ENCODE data around the gene TYMS.

Gene TYMS

DNA sequence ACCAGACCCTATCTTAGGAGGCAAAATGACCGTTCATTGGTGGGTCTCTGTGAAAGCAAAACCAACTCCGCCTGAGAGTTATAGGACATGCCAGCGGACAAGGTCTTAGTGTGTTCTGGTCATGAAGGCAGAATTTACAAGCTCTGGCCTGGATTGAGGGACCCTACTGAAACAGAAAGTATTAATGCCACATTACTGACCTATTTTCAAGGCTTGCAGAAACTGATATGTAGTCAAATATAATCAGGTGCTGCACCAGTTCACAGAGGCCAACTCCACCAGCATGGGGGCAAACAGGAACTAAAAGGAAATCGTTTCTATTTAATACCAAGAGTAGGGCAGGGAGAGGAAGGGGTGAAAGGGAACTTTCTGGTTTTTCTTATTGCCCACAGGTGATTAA lies 19.7 kb downstream of the TYMS start:
- peaks cover 48% of the 10 kb centered on the region for H3K36me3 ChIP-seq (ENCODE audit: insufficient read depth, low read length)
- H2AFZ ChIP-seq (ENCODE audit: low read length): no peak overlapping the region
- H3F3A ChIP-seq (ENCODE audit: low read depth): peaks cover under 1% of the 10 kb centered on the region; the same call in 1 of the 2 replicates
- H3K4me3 ChIP-seq (ENCODE audit: low read length, poor library complexity, severe bottlenecking): no peak overlapping the region
- H3K4me2 ChIP-seq (ENCODE audit: low read depth, low read length, poor library complexity, severe bottlenecking): peak overlapping the region; percentile 35
- H3K79me2 ChIP-seq (ENCODE audit: insufficient read depth, low read length): no peaks in the 10 kb centered on the region; the same call in 1 of the 2 replicates
- peaks cover 8% of the 10 kb centered on the region for H4K20me1 ChIP-seq (ENCODE audit: insufficient read depth, low read length, poor library complexity, severe bottlenecking)
- no peaks in the 10 kb centered on the region for H3K9me2 ChIP-seq (replicated peaks; ENCODE audit: low read depth, low read length)
- TF ChIP-seq, protein P1, sequence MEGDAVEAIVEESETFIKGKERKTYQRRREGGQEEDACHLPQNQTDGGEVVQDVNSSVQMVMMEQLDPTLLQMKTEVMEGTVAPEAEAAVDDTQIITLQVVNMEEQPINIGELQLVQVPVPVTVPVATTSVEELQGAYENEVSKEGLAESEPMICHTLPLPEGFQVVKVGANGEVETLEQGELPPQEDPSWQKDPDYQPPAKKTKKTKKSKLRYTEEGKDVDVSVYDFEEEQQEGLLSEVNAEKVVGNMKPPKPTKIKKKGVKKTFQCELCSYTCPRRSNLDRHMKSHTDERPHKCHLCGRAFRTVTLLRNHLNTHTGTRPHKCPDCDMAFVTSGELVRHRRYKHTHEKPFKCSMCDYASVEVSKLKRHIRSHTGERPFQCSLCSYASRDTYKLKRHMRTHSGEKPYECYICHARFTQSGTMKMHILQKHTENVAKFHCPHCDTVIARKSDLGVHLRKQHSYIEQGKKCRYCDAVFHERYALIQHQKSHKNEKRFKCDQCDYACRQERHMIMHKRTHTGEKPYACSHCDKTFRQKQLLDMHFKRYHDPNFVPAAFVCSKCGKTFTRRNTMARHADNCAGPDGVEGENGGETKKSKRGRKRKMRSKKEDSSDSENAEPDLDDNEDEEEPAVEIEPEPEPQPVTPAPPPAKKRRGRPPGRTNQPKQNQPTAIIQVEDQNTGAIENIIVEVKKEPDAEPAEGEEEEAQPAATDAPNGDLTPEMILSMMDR (conservative IDR thresholded peaks at IDR 0.05; ENCODE audit: low read length): no peak
- no peak for TF ChIP-seq EZH2phosphoT487 (IDR thresholded peaks at IDR 0.05; ENCODE audit: borderline replicate concordance)
- no peak overlapping the region for H3K9ac ChIP-seq (ENCODE audit: low read depth, low read length, poor library complexity, severe bottlenecking)
- H3K9me3 ChIP-seq (ENCODE audit: insufficient read depth, low read depth, low read length): no peaks in the 10 kb centered on the region
- peaks cover 44% of the 10 kb centered on the region for H3K4me1 ChIP-seq (ENCODE audit: insufficient read depth, low read length, poor library complexity, severe bottlenecking)
- H3K27me3 ChIP-seq (ENCODE audit: insufficient read depth, low read length, poor library complexity, severe bottlenecking): no peaks in the 10 kb centered on the region

DNA sequence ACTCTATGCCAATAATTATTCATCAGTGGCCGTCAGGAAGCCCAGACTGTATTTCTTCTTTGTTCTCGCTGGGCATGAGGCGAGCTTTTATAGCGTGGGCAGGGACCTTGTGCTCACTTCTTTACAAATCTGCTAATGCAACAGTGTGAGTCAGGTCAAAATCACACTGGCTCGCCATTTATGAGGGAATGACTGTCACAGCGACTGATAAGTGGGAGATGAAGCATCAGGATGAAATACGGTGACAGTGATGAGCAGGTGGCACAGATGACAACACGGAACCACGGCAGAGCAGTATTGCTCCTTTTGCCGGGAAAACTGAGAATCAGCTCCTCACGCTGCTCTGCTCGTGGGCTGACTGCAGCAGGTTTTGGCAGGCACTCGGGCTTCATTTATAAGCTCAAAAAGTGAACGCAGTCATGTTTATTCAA lies 20.5 kb downstream of the TYMS start:
- peaks cover 40% of the 10 kb centered on the region for H3K36me3 ChIP-seq (ENCODE audit: insufficient read depth, low read length)
- no peak overlapping the region for H3K9ac ChIP-seq (ENCODE audit: low read depth, low read length, poor library complexity, severe bottlenecking)
- peak overlapping the region; percentile 35 for H3K4me2 ChIP-seq (ENCODE audit: low read depth, low read length, poor library complexity, severe bottlenecking)

DNA sequence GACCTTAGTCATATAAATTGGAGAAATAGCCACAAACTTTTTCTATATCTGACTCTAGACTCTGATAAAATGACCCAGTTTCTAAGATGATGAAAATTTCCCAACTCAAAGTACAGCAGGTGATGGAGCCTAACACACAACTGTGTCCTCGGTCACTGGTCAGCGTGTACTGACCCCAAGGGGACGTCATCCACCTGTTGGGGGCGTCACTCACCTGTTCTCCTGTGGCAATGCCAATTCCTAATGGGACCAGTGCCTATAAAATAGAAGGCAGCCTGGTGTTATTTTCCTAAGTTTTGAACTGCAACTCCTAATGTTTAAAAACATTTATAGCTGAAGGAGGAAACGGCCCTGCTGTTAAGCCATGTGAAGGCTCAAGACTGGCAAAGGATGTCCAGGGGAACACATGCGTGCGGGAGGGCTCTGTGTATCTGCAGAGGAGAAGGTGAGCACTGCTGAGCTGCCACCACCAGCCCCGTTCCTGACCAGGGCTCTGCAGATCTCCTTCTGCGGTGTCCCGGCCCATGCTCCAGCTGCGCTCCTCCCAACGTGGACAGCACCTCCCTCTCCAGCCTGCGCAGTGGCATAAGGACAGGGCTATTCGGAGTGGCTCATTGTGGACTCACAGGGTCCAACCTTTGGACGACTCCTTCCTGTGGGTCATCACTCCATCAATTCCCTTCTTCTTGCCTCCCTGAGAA lies 21.2 kb downstream of the TYMS start:
- no peak overlapping the region for H3K4me2 ChIP-seq (ENCODE audit: low read depth, low read length, poor library complexity, severe bottlenecking)
- no peak overlapping the region for H3K9ac ChIP-seq (ENCODE audit: low read depth, low read length, poor library complexity, severe bottlenecking)
- H3K79me2 ChIP-seq (ENCODE audit: insufficient read depth, low read length): no peaks in the 10 kb centered on the region; the same call in 1 of the 2 replicates
- H4K20me1 ChIP-seq (ENCODE audit: insufficient read depth, low read length, poor library complexity, severe bottlenecking): peaks cover 4% of the 10 kb centered on the region
- no peaks in the 10 kb centered on the region for H3K27me3 ChIP-seq (ENCODE audit: insufficient read depth, low read length, poor library complexity, severe bottlenecking)
- no peak for TF ChIP-seq EZH2phosphoT487 (IDR thresholded peaks at IDR 0.05; ENCODE audit: borderline replicate concordance)
- TF ChIP-seq, protein P1 (conservative IDR thresholded peaks at IDR 0.05; ENCODE audit: low read length): 0 out of 2 replicates have a peak, but pooled peaks have one; percentile 23
- H3K36me3 ChIP-seq (ENCODE audit: insufficient read depth, low read length): peaks cover 33% of the 10 kb centered on the region; the same call in 1 of the 2 replicates
- no peaks in the 10 kb centered on the region for H3K9me3 ChIP-seq (ENCODE audit: insufficient read depth, low read depth, low read length)
- H3F3A ChIP-seq (ENCODE audit: low read depth): peaks cover 6% of the 10 kb centered on the region; the same call in 1 of the 2 replicates
- no peak overlapping the region for H2AFZ ChIP-seq (ENCODE audit: low read length)
- peaks cover 59% of the 10 kb centered on the region for H3K4me1 ChIP-seq (ENCODE audit: insufficient read depth, low read length, poor library complexity, severe bottlenecking)
- H3K4me3 ChIP-seq (ENCODE audit: low read length, poor library complexity, severe bottlenecking): no peak overlapping the region
- H3K9me2 ChIP-seq (replicated peaks; ENCODE audit: low read depth, low read length): no peaks in the 10 kb centered on the region

More for the DNA sequence above, 20.5 kb downstream of the TYMS start:
- H4K20me1 ChIP-seq (ENCODE audit: insufficient read depth, low read length, poor library complexity, severe bottlenecking): peaks cover 8% of the 10 kb centered on the region
- H3K4me3 ChIP-seq (ENCODE audit: low read length, poor library complexity, severe bottlenecking): no peak overlapping the region
- no peaks in the 10 kb centered on the region for H3K9me3 ChIP-seq (ENCODE audit: insufficient read depth, low read depth, low read length)
- no peaks in the 10 kb centered on the region for H3K9me2 ChIP-seq (replicated peaks; ENCODE audit: low read depth, low read length)
- H3K4me1 ChIP-seq (ENCODE audit: insufficient read depth, low read length, poor library complexity, severe bottlenecking): peaks cover 52% of the 10 kb centered on the region
- H3K79me2 ChIP-seq (ENCODE audit: insufficient read depth, low read length): no peaks in the 10 kb centered on the region; the same call in 1 of the 2 replicates
- H3K27me3 ChIP-seq (ENCODE audit: insufficient read depth, low read length, poor library complexity, severe bottlenecking): no peaks in the 10 kb centered on the region
- no peak overlapping the region for H2AFZ ChIP-seq (ENCODE audit: low read length)
- H3F3A ChIP-seq (ENCODE audit: low read depth): peaks cover 3% of the 10 kb centered on the region; the same call in 1 of the 2 replicates
- TF ChIP-seq EZH2phosphoT487 (IDR thresholded peaks at IDR 0.05; ENCODE audit: borderline replicate concordance): no peak
- TF ChIP-seq, protein P1 (conservative IDR thresholded peaks at IDR 0.05; ENCODE audit: low read length): no peak

Measured in Loucy (cell line).